Endometrial microvascular endothelial cells (primary cell): Measurements from ENCODE around the gene RETREG3. TPM values are rescaled to one million over a fixed set of nuclear protein-coding genes. Genes with fewer than 3 reads are reported as not detected.
"Not testable (repeated sequence)": the region's sequence is repeated elsewhere in the genome, so short reads cannot be mapped to it uniquely, and the experiment has no call there.

Experiments used
- in situ Hi-C: cut with HindIII; loops from 2 replicates; pipeline ENCODE4 v1.10.0; 2017; ENCODE audit warnings: low sequenced_read_pairs, low pct_unique_long_range_greater_than_20kb; ENCODE audit errors: inconsistent ontology term
- total RNA-seq: library from RNA; depleted of rRNA; stranded (reverse); fragments of >200 nt; gene quantifications from one replicate; pipeline ENCODE4 v1.2.3, GENCODE V29; 2015; ENCODE audit errors: inconsistent ontology term

RETREG3 gene
- total RNA-seq, 1 donor from 2014 or later: 65.9 TPM

GRCh38 chr17:42540558-42540957, 68.6 kb downstream of the RETREG3 start:
- in situ Hi-C loops: not testable (repeated sequence)

GRCh38 chr17:42538482-42538881, 70.7 kb downstream of the RETREG3 start:
- in situ Hi-C loops: no loop called here

GRCh38 chr17:42537826-42538451, 71.2 kb downstream of the RETREG3 start:
- in situ Hi-C loops: no loop called here

- in situ Hi-C loops: no loop called here
Observed at GRCh38 chr17:42537156-42537805, 71.9 kb downstream of the RETREG3 start.

- in situ Hi-C loops: no loop called here
Observed at GRCh38 chr17:42536372-42537155, 72.6 kb downstream of the RETREG3 start.

GRCh38 chr17:42536048-42536371, 73.2 kb downstream of the RETREG3 start, which contains the start of gene NAGLU:
TSS of gene NAGLU (plus strand) at chr17:42536241. CDS start at chr17:42536273, 32 bp downstream.
- in situ Hi-C loops: no loop called here

GRCh38 chr17:42535155-42536047, 73.8 kb downstream of the RETREG3 start:
- in situ Hi-C loops: no loop called here

GRCh38 chr17:42531455-42532354, 77.5 kb downstream of the RETREG3 start:
- in situ Hi-C loops: no loop called here

GRCh38 chr17:42530952-42531454, 78.2 kb downstream of the RETREG3 start:
- in situ Hi-C loops: no loop called here

Other genes with a start within 250 kb of the RETREG3 start
- gene STAT3, start 220.9 kb downstream of the RETREG3 start, total RNA-seq: 86.0 TPM
- 806 TPM for gene CAVIN1, start 186.1 kb downstream of the RETREG3 start, total RNA-seq
- gene ATP6V0A1, start 150.5 kb downstream of the RETREG3 start, total RNA-seq: 27.1 TPM
- 33.7 TPM for gene NAGLU, start 73.1 kb downstream of the RETREG3 start, total RNA-seq
- gene HSD17B1, start 56.5 kb downstream of the RETREG3 start, total RNA-seq: not detected
- 37.3 TPM for gene COASY, start 47.2 kb downstream of the RETREG3 start, total RNA-seq
- gene MLX, start 42.3 kb downstream of the RETREG3 start, total RNA-seq: 31.6 TPM
- gene PSMC3IP, start 31.6 kb downstream of the RETREG3 start, total RNA-seq: 8.5 TPM
- 137 TPM for gene TUBG1, start 309 bp upstream of the RETREG3 start, total RNA-seq
- gene TUBG2, start 49.9 kb upstream of the RETREG3 start, total RNA-seq: 7.4 TPM
- 9.6 TPM for gene PLEKHH3, start 67.6 kb upstream of the RETREG3 start, total RNA-seq
- gene CCR10, start 72.5 kb upstream of the RETREG3 start, total RNA-seq: 1.5 TPM
- gene CNTNAP1, start 73.2 kb upstream of the RETREG3 start, total RNA-seq: 29.7 TPM
- 13.5 TPM for gene EZH1, start 135.7 kb upstream of the RETREG3 start, total RNA-seq
- 2.8 TPM for gene RAMP2, start 151.9 kb upstream of the RETREG3 start, total RNA-seq
- 70.5 TPM for gene VPS25, start 164.1 kb upstream of the RETREG3 start, total RNA-seq
- gene WNK4, start 171.2 kb upstream of the RETREG3 start, total RNA-seq: 6.5 TPM
- gene COA3, start 189.3 kb upstream of the RETREG3 start, total RNA-seq: 79.3 TPM
- gene CNTD1, start 189.5 kb upstream of the RETREG3 start, total RNA-seq: 0.37 TPM
- 109 TPM for gene BECN1, start 214.9 kb upstream of the RETREG3 start, total RNA-seq
- gene PSME3, start 224.0 kb upstream of the RETREG3 start, total RNA-seq: 163 TPM
- gene AOC2, start 235.2 kb upstream of the RETREG3 start, total RNA-seq: 0.09 TPM
- not detected for gene AOC3, start 241.8 kb upstream of the RETREG3 start, total RNA-seq